GM19324 (cell line): Measurements from ENCODE around the gene TSPYL2.

ENCODE experiments used
- ATAC-seq: cut with Tn5 transposase; IDR thresholded peaks from one replicate; pipeline ENCODE4 v1.9.1; 2021; ENCODE audit warnings: mild to moderate bottlenecking, moderate library complexity; ENCODE audit not compliant: unreplicated experiment, low FRiP score

TSPYL2 gene

GRCh38 chrX:53116101-53116500, 33.9 kb downstream of the TSPYL2 start:
- ATAC-seq: no peak

GRCh38 chrX:53122013-53122412, 39.8 kb downstream of the TSPYL2 start:
- ATAC-seq: no peak

- ATAC-seq: no peak
Observed at GRCh38 chrX:53125506-53125905, 43.3 kb downstream of the TSPYL2 start.

GRCh38 chrX:53126377-53126776, 44.2 kb downstream of the TSPYL2 start:
- ATAC-seq: no peak

- ATAC-seq: no peak
Observed at GRCh38 chrX:53128097-53128749, 46.1 kb downstream of the TSPYL2 start.

GRCh38 chrX:53133400-53133799, 51.2 kb downstream of the TSPYL2 start:
- no peak for ATAC-seq

- no peak for ATAC-seq
Observed at GRCh38 chrX:53135581-53135980, 53.4 kb downstream of the TSPYL2 start.
